ENCODE results near the gene RNF125. TPM values are rescaled to one million over a fixed set of nuclear protein-coding genes. Genes with fewer than 3 reads are reported as not detected.
A peak's percentile ranks its signal among the peaks of the same experiment; 100 is the strongest.

The RNF125 gene
- total RNA-seq, 1 donor from 2014 or later = 8.1 TPM

DNA sequence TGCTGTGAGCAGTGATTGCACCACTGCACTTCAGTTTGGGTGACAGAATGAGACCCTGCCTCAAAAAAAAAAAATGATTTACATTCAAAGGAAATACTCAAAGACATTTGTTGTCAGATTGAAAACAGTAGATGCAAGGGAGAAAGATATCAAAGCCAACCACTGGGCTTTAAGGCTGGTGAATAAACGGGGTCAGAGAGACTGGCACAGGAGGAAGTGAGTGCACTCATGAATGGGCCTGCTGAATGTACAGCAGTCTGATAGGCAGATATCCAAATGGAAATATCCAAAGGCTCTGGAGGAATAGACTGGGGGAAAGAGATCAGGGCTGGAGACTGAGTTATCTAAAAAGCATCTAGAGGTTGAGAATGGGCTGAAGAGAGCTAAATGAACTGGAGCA lies 10.9 kb downstream of the RNF125 start:
- intact Hi-C loops (cut with DNase I) = no loop called here
- DNase-seq (no peak), ATAC-seq (no peak)
- TF ChIP-seq, protein P1, sequence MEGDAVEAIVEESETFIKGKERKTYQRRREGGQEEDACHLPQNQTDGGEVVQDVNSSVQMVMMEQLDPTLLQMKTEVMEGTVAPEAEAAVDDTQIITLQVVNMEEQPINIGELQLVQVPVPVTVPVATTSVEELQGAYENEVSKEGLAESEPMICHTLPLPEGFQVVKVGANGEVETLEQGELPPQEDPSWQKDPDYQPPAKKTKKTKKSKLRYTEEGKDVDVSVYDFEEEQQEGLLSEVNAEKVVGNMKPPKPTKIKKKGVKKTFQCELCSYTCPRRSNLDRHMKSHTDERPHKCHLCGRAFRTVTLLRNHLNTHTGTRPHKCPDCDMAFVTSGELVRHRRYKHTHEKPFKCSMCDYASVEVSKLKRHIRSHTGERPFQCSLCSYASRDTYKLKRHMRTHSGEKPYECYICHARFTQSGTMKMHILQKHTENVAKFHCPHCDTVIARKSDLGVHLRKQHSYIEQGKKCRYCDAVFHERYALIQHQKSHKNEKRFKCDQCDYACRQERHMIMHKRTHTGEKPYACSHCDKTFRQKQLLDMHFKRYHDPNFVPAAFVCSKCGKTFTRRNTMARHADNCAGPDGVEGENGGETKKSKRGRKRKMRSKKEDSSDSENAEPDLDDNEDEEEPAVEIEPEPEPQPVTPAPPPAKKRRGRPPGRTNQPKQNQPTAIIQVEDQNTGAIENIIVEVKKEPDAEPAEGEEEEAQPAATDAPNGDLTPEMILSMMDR (IDR thresholded peaks at IDR 0.05) = no peak
- no peaks in the 10 kb centered on the region for H3K27me3 ChIP-seq (ENCODE audit: low read depth)
- no peaks in the 10 kb centered on the region for H3K9me3 ChIP-seq
- H3K4me3 ChIP-seq = no peak overlapping the region
- H3K36me3 ChIP-seq = no peaks in the 10 kb centered on the region
- H3K27ac ChIP-seq = no peak overlapping the region
- H3K4me1 ChIP-seq = peaks cover 9% of the 10 kb centered on the region

DNA sequence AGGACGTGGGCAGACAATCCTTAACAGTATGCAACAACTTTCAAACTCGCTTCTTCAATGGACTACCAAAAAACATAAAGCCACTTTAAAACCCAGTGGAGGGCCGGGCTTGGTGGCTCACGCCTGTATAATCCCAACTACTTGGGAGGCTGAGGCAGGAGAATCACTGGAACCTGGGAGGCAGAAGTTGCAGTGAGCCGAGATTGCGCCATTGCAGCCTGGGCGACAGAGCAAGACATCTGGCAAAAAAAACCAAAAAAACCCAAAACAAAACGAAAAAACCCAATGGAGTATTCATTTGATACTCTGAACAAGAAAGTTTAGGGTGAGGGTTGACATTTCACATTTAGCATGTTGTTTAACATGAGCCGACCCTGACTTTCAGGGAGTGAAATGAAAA lies 14.0 kb downstream of the RNF125 start:
- DNase-seq (no peak), ATAC-seq (no peak)
- Histone ChIP-seq H3K27ac (no peak overlapping the region), H3K4me1 (no peaks in the 10 kb centered on the region), H3K36me3 (no peaks in the 10 kb centered on the region), H3K27me3 (ENCODE audit: low read depth) (no peaks in the 10 kb centered on the region), H3K4me3 (no peak overlapping the region), H3K9me3 (no peaks in the 10 kb centered on the region)
- intact Hi-C loops (cut with DNase I) = no loop called here
- TF ChIP-seq, protein P1 (IDR thresholded peaks at IDR 0.05) = no peak

DNA sequence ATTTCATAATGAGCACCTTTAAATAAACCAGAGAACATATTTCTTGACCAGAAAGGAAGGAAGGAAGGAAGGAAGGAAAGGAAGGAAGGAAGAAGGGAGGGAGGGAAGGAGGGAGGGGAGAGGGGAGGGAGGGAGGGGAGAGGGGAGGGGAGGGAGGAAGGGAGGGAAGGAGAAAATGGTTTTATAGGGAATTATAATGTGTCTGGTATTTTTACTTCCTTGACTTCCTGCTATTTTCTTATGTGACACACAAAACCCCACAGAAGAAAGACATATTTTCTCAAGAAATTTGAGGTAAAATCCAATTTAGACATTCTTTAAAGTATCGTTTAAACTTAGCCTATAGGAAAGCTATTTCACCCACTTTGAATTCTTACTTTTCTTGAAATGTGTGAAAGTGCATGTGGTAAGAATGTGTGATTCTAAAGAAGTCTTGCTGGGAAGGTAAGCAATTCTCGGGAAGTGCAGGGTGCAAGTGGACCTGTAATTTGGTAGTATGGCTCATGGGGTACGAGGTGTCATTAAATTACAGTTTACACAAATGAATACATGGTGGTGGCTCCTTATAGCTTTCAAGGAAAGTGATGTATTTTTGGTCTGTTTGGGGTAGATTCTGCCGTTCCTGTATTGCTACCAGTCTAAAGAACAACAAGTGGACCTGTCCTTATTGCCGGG lies 18.0 kb downstream of the RNF125 start:
- TF ChIP-seq, protein P1 (IDR thresholded peaks at IDR 0.05) = no peak
- Histone ChIP-seq H3K27me3 (ENCODE audit: low read depth) (no peaks in the 10 kb centered on the region), H3K4me1 (no peaks in the 10 kb centered on the region), H3K9me3 (no peaks in the 10 kb centered on the region), H3K4me3 (no peak overlapping the region), H3K36me3 (no peaks in the 10 kb centered on the region), H3K27ac (no peak overlapping the region)
- DNase-seq (no peak), ATAC-seq (no peak)
- intact Hi-C loops (cut with DNase I) = no loop called here

DNA sequence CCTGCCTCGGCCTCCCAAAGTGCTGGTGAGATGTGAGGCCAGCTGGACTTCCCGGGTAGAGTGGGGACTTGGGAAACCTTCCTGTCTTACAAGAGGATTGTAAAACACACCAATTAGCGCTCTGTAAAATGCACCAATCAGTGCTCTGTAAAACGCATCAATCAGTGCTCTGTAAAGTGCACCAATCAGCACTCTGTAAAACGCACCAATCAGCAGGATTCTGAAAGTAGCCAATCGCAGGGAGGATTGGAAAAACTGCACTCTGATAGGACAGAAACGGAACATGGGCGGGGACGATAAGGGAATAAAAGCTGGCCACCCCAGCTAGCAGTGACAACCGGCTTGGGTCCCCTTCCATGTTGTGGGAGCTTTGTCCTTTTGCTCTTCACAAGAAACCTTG lies 19.0 kb downstream of the RNF125 start:
- no peak for DNase-seq
- H3K4me1 ChIP-seq = peaks cover 8% of the 10 kb centered on the region
- no peak overlapping the region for H3K4me3 ChIP-seq
- intact Hi-C loops (cut with DNase I) = no loop called here
- H3K36me3 ChIP-seq = no peaks in the 10 kb centered on the region
- no peak for ATAC-seq
- H3K27me3 ChIP-seq (ENCODE audit: low read depth) = no peaks in the 10 kb centered on the region
- no peak overlapping the region for H3K27ac ChIP-seq
- TF ChIP-seq, protein P1 (IDR thresholded peaks at IDR 0.05) = no peak
- H3K9me3 ChIP-seq = no peaks in the 10 kb centered on the region

DNA sequence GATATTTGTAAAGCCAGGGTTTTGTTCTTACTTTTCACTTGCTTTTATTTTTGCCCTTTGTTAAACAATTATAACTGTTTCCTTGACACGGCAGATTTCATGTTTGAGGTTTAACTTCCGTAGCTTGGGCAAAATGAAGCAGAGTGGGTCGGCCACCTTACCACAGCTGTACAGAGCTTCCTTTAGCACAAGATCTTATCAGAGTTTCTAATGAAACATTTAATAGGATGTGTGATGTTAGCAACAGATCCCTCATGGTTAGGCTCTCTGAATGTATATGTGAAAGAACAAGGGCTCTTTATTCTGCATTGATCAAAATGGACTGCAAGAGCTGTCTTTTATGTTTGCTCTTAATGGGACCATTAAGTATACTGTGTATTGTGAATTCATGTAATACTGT lies 22.3 kb downstream of the RNF125 start:
- H3K36me3 ChIP-seq = no peaks in the 10 kb centered on the region
- H3K27ac ChIP-seq = peak overlapping the region; percentile 2
- H3K27me3 ChIP-seq (ENCODE audit: low read depth) = no peaks in the 10 kb centered on the region
- intact Hi-C loops (cut with DNase I) = no loop called here
- no peak overlapping the region for H3K4me3 ChIP-seq
- H3K4me1 ChIP-seq = peaks cover 14% of the 10 kb centered on the region
- DNase-seq = no peak
- TF ChIP-seq, protein P1 (IDR thresholded peaks at IDR 0.05) = no peak
- no peaks in the 10 kb centered on the region for H3K9me3 ChIP-seq
- ATAC-seq = peak; percentile 65 to 67

All from lower lobe of right lung (tissue), 2 donors.